Fibroblast of the aortic adventitia (primary cell): ENCODE measurements around the gene MAGEA4. TPM values are rescaled to one million over a fixed set of nuclear protein-coding genes. Genes with fewer than 3 reads are reported as not detected.
"Not testable (repeated sequence)": the region's sequence is repeated elsewhere in the genome, so short reads cannot be mapped to it uniquely, and the experiment has no call there.

Experiments used
- DNase-seq: peaks from one replicate; pipeline ENCODE4 v3.0.0-alpha.2; 2010; ENCODE audit warnings: low read depth
- H3K4me3 ChIP-seq: 2 replicates; pipeline ENCODE4 v1.5.1; 2011; ENCODE audit warnings: low read depth, mild to moderate bottlenecking, control low read depth, low read length, moderate library complexity
- CTCF ChIP-seq: IDR thresholded peaks from 2 replicates; pipeline ENCODE4 v1.5.1; 2011; ENCODE audit warnings: mild to moderate bottlenecking, low read length, control low read depth, inconsistent platforms; ENCODE audit not compliant: insufficient read depth
- total RNA-seq: library from RNA; depleted of rRNA; stranded (reverse); fragments of >200 nt; gene quantifications from 2 replicates; pipeline ENCODE4 v1.2.3, GENCODE V29; 2012; ENCODE audit warnings: low replicate concordance

MAGEA4 gene
- total RNA-seq, 1 donor: not detected

- H3K4me3 ChIP-seq: no peak overlapping the region
- TF ChIP-seq CTCF: no peak
- DNase-seq: peak; percentile 87
Measured at GRCh38 chrX:151902813-151903591, 9.7 kb upstream of the MAGEA4 start.

GRCh38 chrX:151904989-151905388, 7.7 kb upstream of the MAGEA4 start:
- TF ChIP-seq CTCF: no peak
- no peak overlapping the region for H3K4me3 ChIP-seq

GRCh38 chrX:151912221-151912620, 468 bp upstream of the MAGEA4 start:
- no peak for TF ChIP-seq CTCF
- H3K4me3 ChIP-seq: no peak overlapping the region
- no peak for DNase-seq

More at GRCh38 chrX:151904989-151905388, 7.7 kb upstream of the MAGEA4 start:
- DNase-seq: no peak

- DNase-seq, H3K4me3 ChIP-seq: not testable (repeated sequence)
Measured at GRCh38 chrX:151918736-151919135, 6.0 kb downstream of the MAGEA4 start.

- no peak for TF ChIP-seq CTCF
- no peak overlapping the region for H3K4me3 ChIP-seq
- no peak for DNase-seq
Measured at GRCh38 chrX:151919610-151920009, 6.9 kb downstream of the MAGEA4 start.

- TF ChIP-seq CTCF: no peak
- H3K4me3 ChIP-seq: no peak overlapping the region
- no peak for DNase-seq
Measured at GRCh38 chrX:151920101-151920500, 7.4 kb downstream of the MAGEA4 start.

GRCh38 chrX:151920530-151920929, 7.8 kb downstream of the MAGEA4 start:
- H3K4me3 ChIP-seq: no peak overlapping the region
- no peak for TF ChIP-seq CTCF
- DNase-seq: no peak
